COR-L47 (cell line): Measurements from ENCODE around the gene CDK14.

ENCODE experiments used
- DNase-seq: peaks from one replicate; lab custom pipeline; 2025; lab: John Stamatoyannopoulos, UW

The CDK14 gene

DNA sequence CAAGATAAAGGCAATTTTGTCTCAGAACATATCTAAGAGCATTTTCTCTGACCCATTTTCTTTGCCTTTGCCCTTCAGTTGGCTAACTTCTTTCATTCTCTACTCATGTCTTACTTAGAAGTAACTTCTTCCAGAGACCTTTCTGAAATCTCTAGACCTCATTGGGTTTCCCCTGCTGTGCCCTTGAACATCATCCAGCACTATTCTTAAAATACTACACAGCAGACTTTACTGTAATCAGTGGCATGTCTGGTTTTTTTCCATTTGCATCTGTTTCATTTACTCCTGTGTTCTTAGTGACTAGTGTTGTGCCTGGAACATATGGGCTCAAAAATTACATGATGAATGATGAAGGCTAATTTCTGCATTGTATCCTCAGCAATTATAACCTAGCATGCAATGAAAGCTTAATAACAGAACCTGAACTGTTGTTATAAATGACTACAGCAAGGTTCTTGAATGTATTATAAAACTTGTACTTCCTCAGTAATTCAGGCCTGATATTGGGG, 301.9 kb downstream of the CDK14 start:
- no peak for DNase-seq

DNA sequence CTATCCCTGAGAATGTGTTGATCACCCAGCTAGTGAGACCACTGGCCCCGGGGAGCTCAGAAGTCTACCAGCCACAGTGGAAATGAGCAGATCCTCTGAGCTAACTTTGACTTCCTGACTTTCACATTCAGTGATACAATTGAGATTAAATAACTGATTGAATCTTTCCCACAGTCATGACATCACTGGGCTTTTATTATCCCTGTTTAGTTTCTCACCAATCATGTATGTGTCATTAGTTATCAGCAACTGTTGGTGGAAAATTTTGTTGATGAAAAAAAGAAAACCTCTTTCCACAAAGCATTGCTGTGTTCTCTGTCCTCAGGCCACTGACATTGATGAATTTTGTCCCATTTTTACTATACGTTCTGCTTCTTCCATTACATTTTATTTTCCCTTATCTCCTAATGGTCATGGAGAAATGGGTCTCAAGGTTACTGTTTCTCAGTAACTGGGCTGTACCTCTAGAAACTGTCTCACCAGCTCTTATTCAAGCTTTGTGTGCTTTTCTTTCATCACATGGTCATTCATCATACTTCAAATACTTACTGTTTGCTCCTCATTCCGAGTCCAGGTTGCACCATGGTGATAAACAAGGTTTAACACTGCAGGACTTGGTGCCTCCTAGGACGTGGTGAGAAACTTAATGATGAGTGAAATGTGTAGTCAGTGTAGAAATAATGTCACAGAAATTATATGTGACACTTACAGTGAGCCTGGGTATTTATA, 304.7 kb downstream of the CDK14 start:
- no peak for DNase-seq

DNA sequence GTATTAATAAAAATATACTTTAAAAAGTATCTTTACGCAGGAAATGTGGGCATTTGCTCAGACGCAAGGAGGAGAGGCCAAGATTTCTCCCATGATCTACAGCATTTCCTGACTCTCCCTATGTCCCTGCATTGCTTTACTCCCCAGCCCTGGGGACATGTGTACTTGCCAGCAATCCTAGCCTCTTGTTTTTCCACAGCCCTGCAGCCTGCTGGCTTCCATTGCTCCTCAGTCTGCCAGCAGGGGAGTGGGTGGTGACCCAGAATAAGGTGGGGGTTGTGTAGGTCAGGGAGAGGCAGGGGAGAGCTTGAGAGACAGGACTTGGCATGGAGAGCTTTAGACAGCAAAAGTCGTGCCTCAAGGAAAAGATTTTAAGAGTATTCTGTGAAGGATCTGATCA, 307.7 kb downstream of the CDK14 start:
- DNase-seq: no peak

DNA sequence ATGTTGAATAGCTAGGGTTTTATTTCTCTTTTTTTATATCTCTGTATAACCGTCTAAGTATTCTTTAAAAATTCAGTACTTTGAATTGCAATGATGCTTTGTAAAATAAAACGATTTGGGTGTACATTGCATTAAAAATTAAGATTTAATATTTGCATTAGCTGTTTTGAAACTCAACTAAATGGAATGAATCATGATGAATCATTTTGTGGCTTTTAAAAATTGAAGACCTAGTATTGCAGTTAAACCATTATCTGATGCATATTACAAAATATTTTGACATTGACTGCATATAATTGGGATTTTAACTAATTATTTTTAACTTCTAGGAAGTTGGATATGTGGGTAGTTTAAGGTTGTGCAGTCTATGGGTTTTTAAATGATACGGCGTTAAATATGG, 314.0 kb downstream of the CDK14 start:
- DNase-seq: no peak

DNA sequence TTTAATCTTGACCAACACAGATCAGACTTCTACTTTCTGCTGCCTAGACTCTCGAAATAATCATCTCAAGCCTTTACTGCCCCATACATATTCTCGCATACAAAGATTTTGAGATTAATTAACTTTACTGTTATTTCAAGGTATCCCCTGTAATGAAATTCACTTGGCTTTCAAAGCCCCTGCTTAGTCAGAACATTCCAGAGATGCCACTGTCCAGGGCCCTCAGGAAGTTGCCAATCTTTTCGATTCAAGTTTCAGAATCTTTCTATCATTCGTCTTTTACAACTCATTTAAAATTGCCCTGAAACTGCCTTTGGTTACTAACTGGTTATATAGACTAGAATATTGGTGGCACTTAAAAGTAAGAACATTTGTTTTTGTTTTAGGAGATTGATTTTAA, 320.2 kb downstream of the CDK14 start:
- DNase-seq: no peak

DNA sequence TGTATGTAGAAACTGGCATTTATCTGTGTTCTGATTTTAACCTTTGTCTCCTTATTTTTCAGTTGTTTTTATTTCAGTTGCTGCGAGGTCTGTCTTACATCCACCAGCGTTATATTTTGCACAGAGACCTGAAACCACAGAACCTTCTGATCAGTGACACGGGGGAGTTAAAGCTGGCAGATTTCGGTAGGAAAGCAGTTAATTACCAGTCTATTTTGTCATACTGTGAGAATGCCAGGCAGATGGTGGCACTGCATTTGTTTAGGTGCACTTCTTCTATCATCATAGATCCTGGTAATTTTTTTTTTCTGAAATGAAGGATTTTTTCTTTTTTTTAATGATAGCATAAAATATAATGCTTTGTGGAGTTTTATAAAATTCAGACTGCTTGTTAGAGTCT, 321.4 kb downstream of the CDK14 start:
- DNase-seq: no peak

DNA sequence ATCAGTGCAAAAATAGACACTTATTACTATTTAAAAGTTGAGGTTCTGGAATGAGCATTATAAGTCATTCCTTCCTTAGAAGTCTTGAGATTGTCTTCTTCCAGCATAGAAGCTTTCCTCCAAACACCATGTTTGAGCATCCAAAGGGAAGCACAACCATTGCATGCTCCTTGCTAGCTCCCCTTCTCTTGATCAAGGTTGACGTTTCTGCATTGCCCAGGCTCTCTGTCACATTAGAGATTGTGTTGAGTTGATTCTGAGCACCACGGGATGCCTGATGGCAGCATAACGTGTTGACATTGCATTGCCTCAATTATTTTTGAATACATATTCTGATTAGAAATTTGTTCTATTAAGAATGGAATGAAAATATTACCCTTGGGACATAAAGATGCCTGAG, 322.2 kb downstream of the CDK14 start:
- no peak for DNase-seq

DNA sequence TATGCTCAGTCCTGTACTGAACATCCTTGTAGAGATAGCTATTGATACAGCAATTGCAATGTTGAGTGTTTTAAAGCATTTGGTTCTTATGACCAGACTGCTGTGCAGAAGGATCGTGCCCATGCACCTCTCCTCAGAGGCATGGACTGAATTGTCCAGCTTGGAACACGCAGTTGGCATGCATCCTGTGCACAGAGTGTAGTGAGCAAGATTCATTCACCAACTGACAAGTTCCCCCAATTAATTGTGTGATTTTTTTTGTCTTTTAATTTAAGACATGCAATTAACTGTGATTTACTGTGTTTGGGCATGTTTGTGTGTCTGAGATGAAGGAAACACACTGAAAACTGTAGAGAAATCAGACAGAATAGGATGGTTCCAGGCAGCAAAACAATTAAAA, 323.7 kb downstream of the CDK14 start:
- DNase-seq: no peak

DNA sequence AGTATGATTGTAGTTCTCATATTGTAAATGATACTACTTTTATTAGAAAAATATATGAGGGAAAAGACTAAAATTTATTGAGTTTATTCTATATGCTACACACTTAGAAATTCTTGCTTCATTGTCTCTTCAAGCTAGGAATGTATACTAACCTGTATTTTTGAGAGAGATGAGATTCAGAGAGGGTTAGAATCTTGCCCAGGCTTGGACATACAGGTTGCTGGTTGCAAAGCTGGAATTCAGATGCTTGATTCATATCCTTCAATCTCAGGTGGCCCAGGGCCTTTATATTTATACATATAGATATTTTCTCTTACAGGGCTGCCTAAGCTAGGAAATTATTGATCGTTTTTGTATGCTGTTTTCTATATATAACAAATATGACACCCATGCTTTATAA, 324.2 kb downstream of the CDK14 start:
- no peak for DNase-seq

DNA sequence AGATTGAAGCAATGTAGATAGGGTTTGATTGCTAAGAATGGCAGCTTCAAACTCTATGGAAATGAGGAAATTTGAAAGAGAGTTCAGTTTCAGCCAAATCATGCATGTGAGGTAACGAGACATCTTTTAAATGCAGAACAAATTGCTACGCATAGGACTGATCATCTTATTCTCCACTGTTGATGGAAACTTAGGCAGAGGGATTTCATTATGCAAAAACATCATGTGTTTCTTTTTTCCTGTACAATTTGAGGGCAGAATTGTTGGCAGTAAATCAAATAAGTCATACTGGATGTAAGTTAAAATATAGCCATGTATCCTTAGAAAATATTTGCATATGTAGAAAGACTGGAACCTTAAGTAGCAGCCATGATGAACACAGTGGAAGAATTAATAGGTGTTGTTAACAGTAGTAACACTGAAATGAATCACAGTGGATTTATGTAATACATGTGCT, 327.4 kb downstream of the CDK14 start:
- DNase-seq: no peak

DNA sequence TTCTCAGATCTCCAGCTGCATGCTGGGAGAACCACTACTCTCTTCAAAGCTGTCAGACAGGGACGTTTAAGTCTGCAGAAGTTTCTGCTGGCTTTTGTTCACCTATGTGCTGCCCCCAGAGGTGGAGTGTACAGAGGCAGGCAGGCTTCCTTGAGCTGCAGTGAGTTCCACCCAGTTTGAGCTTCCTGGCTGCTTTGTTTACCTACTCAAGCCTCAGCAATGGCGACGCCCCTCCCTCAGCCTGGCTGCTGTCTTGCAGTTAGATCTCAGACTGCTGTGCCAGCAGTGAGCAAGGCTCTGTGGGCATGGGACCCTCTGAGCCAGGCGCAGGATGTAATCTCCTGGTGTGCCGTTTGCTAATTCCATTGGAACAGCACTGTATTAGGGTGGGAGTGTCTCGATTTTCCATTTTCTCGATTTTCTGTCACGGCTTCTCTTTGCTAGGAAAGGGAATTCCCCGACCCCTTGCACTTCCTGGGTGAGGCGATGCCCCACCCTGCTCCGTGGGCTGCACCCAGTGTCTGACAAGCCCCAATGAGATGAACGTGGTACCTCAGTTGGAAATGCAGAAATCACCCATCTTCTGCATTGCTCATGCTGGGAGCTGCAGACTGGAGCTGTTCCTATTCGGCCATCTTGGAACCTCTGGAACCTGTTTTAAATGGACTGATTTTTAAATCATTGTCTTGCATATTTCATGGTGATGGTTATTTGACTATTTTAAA, 332.7 kb downstream of the CDK14 start:
- peak; percentile 92 for DNase-seq

DNA sequence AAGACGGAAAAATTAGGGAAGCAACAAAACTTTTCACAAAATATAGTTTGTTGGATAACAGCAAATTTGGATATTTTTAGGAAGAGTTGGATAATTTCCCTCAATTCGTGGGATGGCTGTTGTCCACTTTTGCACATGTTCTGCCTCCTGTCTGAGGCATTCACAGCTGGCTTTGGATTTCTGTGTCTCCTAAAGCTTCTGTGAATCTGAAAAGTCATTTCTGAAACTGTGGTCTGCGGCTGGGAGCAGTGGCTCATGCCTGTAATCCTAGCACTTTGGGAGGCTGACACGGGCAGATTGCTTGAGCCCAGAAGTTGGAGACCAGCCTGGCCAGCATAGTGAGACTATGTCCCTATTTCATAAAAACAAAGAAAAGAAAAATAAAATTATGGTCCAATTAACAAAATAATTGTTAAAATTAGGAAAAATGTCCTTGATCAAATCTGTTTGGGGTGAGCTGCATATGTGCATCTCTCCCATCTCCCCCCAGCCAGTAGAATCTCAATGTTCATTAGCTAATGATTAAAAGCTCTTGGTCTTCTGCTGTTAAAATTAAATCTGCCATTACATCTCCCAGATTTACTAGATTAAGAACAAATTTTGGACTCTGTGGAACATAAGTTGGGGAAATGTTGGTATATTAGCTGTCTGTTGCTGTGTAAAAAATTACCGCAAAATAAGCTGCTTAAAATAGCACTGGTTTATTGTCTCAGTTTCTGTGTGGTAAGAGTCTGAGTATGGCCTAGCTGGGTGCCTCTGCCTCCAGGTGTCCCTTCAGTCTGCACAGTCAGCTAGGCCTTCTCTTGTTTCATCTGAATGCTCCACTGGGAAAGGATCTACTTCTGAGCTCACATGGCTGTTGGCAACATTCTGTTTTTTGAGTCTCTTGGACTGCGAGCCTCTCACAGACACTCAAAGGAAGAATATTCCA, 336.1 kb downstream of the CDK14 start:
- no peak for DNase-seq

DNA sequence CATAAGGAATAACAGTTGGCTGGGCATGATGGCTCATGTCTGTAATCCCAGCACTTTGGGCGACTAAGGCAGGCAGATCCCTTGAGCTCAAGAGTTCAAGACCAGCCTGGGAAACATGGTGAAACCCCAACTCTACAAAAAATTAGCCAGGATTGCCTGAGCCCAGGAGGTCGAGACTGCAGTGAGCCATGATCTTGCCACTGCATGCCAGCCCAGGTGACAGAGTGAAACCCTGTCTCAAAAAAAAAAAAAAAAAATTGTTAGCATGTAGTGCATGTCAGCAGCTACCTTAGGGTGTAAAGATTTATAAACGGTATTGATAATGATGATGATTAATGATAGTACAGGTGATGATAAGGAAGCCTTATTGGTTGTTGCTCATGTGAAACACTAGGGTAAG, 336.9 kb downstream of the CDK14 start:
- DNase-seq: no peak

DNA sequence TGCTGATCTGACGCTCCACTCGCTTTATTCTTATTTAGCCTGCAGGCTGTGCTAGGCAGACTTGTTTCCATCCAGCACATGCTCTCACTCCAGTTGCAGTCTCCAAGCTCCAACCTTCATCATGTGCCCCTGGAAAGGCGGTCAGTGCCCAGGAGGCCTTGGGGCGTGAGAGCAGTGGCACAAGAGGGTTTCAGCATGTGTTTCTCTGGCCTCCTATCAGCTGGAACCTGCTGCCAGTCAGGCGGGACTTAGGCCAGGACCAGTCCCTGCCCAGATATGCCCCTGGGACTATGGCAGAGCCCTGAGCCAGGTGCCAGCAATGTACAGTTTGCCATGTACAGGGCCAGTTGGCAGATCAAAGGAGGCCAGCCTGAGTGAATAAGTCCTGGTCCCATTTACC, 337.9 kb downstream of the CDK14 start:
- DNase-seq: no peak

DNA sequence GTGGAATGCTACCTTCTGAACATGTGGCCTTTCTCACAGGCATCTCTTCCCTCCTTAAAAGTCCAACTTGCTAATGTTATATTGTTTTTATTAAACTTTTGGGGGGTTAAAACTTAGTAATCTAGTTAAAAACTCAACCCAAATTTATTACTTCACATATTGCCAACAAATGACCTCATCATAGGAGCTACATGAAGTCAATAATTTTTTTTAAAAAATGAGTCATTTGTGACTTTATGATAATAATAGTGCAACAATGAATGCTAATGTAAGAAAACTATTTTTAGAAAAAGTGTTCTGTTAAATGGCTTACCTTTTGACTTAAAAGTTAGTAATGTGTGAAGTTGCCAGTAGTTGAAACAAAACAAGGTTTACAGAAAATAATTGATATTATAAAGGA, 342.2 kb downstream of the CDK14 start:
- DNase-seq: no peak

DNA sequence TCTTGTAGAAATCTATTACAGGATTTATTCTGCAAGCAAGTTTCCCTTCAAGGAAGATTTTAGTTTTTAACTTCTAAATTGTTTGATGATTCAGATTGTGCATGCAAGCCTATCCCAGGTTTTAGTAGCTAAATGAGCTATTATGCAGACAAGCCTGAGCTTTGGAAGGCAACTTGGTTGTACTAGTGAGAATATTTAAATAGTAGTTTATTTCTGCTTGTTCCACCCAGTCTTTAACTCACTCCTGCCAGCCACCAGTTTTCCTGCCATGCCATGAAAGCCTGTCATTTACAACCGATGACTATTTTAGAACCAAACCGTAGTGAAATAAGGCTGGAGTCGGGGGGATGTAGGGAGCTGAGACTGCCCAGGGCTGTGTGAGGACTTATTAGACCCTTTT, 343.5 kb downstream of the CDK14 start:
- DNase-seq: no peak

DNA sequence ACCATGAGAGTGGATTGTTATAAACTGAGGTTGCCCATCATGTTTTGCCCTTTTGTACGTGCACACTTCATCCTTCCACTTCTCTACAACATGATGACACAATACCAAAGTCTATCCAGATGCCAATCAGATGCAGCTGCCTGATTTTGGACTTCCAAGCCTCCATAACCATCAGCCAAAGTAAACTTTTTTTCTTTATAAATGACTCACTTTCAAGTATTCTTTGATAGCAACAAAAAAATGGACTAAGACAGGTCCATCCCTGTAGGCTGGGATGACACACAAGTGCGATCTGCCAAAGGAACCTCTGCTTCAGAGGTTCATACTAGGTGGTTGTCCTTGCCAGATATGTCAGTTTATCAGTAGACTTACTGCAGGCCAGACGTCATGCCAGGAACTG, 347.9 kb downstream of the CDK14 start:
- DNase-seq: no peak

DNA sequence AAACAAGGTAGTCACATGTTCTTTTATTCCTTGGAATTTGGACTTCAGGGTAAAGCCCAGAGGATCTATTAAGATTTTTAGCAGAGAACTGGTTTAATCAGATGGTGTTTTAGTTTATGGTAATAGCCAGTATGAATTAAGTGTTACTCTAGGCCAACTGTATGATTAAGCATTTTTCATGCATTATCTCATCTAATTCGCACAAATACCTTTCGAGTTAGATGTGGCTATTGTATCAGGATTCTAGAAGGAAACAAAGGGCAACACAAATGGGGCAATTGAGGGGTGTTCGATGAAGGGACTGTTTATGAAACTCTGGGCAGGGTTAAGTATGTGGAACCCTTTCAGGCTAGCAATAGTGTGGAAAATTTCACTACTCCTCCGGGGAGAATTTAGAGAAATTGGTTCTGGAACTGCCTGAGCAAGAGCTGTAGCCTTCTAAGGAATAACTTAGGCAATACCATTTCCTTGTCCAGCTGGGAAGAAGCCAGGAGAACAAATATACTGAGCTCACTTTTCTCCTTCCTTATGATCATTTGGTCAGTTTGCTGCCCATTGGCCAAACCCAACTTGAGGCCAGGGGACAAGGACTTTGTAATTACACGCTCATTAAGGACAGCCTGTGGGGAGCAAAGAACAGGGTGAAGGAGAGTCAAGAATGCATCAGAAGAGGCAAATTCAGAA, 349.1 kb downstream of the CDK14 start:
- no peak for DNase-seq

DNA sequence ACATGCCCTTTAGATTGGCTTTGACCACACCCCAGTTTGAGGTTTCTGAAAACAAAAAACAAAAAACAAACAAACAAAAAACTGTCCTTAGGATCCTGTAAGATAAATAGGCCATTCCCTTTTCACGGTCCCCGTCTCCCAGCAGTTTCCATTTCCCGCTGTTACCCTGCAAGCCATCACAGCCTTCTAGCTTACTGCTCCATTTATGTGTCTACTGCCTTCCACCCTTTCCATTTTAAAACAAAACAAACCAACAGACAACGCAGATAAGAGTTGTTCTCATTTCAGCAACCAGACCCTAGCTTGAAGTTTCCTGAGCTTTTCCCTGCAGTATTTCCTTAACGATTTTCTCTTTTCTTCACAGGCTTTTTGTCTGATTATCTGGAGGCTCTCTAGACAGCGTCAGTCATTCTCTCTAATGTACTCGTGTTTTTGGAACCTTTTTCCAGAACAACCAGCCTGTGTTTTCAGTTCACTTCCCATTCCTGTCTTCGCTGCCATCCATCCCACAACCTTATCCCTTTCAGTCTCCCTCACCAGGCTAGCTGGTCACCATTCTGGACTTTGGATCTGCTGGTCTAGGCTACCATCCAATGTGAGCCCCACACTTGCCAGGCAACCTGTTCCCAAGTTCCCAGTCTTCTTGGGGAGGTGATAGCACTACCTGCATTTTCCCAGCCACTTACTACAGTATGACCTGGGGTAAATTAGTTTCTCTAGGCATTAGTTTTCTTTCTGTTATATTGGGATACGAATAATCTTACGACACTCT, 350.8 kb downstream of the CDK14 start:
- DNase-seq: no peak

DNA sequence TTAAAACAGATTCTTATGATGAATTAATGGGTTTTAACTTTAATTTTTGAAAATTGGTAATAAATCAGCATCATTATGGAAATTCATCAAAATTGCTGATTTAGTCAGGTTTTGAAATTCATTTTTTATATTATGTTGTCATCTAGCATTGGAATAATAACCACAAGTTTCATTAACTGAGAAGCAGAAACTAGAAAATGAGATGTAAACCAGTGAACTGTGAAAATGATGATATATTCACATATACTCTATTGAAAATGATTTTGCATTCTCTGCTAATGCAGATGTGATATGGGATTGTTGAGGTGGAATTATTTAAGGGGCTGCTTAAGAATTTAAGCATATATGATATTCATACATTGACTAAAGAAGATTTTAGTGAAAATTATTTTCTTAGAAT, 352.0 kb downstream of the CDK14 start:
- no peak for DNase-seq

DNA sequence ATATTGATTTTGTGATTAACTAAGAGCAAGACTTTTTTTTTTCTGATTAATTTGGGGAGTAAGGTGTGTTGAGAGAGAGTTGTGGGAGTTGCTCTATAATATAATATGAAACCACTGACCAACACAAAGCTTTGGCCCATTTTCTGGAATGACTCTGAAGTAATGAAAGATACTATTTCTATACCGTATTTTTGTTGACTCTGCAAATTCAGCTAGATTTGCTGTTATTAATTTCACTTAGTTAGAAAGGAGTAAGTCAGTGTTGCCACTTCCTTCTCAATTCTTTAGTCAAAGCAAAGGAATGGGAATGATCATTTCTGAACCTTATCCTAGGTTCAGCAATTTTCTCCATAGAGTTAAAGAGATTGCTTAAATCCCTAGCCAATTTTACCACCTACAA, 355.1 kb downstream of the CDK14 start:
- no peak for DNase-seq
